ENCODE data around the gene IGSF10.
"Not testable (repeated sequence)": the region's sequence is repeated elsewhere in the genome, so short reads cannot be mapped to it uniquely, and the experiment has no call there.

The IGSF10 gene, protein sequence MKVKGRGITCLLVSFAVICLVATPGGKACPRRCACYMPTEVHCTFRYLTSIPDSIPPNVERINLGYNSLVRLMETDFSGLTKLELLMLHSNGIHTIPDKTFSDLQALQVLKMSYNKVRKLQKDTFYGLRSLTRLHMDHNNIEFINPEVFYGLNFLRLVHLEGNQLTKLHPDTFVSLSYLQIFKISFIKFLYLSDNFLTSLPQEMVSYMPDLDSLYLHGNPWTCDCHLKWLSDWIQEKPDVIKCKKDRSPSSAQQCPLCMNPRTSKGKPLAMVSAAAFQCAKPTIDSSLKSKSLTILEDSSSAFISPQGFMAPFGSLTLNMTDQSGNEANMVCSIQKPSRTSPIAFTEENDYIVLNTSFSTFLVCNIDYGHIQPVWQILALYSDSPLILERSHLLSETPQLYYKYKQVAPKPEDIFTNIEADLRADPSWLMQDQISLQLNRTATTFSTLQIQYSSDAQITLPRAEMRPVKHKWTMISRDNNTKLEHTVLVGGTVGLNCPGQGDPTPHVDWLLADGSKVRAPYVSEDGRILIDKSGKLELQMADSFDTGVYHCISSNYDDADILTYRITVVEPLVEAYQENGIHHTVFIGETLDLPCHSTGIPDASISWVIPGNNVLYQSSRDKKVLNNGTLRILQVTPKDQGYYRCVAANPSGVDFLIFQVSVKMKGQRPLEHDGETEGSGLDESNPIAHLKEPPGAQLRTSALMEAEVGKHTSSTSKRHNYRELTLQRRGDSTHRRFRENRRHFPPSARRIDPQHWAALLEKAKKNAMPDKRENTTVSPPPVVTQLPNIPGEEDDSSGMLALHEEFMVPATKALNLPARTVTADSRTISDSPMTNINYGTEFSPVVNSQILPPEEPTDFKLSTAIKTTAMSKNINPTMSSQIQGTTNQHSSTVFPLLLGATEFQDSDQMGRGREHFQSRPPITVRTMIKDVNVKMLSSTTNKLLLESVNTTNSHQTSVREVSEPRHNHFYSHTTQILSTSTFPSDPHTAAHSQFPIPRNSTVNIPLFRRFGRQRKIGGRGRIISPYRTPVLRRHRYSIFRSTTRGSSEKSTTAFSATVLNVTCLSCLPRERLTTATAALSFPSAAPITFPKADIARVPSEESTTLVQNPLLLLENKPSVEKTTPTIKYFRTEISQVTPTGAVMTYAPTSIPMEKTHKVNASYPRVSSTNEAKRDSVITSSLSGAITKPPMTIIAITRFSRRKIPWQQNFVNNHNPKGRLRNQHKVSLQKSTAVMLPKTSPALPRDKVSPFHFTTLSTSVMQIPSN (N-terminal part only)

GRCh38 chr3:151460774-151461450 is at the start of gene IGSF10:
TSS of gene IGSF10 (minus strand) at chr3:151461061. CDS start at chr3:151458709, 2,352 bp downstream.
- DNase-seq = peak; percentile 48

DNA sequence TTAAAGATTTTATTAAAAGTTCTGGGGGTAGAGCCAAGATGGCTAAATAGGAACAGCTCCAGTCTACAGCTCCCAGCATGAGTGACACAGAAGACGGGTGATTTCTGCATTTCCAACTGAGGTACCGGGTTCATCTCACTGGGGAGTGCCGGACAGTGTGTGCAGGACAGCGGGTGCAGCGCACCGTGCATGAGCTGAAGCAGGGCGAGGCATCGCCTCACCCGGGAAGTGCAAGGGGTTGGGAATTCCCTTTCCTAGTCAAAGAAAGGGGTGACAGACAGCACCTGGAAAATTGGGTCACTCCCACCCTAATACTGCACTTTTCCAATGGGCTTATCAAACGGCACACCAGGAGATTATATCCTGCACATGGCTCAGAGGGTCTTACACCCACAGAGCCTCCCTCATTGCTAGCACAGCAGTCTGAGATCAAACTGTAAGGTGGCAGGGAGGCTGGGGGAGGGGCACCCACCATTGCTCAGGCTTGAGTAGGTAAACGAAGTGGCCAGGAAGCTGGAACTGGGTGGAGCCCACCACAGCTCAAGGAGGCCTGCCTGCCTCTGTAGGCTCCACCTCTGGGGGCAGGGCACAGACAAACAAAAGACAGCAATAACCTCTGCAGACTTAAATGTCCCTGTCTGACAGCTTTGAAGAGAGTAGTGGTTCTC is 48.7 kb upstream of the IGSF10 start:
- DNase-seq = not testable (repeated sequence)

DNA sequence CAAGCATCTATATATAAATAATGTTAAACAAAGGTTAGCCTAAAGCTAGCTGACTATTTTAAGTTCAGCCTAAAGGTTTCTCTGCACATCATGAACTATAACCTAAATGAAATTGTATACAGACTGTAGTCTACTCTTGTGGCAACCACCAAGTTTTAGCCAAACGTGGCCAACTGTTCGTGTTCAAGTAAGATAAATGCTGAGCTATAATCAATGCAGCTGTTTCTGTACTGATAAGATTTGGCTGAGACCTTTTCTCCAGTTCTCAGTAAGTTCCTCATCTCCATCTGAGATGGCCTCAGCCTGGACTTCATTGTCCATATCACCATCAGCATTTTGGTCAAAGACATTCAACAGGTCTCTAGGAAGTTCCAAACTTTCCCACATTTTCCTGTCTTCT is 43.7 kb upstream of the IGSF10 start:
- DNase-seq = no peak

- no peak for DNase-seq
Observed at GRCh38 chr3:151503074-151503473, 42.2 kb upstream of the IGSF10 start.

DNA sequence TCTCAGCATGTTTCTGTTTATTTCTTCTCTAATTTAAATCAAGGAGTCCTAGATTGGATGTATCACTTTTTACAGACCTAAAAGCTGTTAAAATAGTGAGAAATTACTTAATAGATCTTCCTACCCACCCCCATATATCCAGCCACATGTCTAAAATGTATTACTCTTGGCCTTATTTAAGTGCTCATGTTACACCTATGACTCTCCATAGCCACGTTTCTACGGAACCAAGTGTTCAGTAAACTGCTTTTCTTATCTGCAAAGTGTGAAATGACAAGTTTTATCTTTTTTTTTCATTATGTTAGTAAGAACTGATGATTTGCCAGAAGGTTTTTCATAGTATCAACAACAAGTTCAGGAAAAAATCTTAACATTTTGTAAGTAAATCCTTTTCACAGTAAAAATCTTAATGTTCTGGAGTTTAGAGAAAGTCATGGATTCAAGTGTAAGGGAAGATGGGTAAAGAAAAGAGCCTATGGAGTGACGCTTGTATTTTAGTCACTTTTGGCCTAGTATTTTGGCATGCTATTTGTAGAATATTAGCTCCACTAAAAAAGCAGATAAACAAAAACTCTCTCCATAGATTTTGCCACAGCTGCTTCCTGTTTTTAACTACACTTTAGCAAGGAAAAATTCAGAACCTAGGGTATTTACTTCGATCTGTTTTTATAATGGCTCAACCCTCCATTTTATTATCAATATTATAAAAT is 41.2 kb upstream of the IGSF10 start:
- DNase-seq = no peak

DNA sequence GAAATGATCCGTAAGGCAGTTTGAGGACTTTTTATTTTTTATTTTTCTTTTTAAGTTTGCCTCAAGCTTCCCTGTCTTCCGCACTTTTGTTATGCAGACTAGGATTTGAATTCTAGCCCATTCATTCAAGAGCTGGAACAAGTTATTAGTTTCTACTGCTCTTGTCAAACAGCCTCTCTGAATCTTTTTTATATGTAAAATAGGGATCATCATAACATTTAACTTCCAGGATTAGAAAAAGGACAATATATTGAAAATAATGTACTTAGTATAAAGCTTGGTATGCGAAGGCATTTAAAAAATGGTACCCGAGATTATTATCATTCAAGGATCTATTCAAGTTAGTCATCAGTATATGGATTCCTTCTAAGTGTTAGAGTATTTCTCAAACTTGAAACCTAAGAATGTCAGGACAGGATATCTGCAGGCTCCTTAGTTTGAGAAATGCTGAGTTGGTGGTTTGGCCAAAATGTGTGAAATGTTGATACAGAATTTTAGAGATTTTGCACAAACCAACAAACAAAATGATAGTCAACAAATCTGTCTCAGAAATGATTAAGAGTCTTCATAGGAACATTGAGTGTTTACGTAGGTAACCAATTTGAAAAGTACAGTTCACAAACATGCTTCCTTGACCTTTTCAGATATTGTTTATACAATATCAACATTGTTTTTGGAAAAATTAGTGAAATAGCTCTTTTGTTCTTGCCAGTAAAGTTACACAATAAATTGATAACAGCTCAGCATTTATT is 40.5 kb upstream of the IGSF10 start:
- no peak for DNase-seq

DNA sequence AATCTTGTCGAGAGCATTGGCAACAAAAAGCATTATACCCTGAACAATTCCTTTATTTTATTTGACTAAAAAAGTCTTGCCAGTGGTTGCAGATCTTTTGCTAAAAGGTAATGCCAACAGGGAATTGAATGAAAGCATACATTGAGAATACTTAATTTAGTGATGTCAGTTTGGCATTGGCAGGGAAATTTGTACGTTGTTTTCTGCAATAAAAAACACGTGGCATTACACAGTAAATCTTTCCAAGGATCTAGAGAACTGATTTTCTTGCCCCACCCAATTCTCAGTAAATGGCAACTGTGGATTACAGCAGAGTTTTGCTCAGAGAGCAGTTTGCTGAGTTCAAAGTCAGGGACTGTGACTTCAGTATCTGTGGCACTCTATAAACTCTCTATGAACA is 38.3 kb upstream of the IGSF10 start:
- no peak for DNase-seq

- DNase-seq = no peak
Observed at GRCh38 chr3:151491525-151491924, 30.7 kb upstream of the IGSF10 start.

- not testable (repeated sequence) for DNase-seq
Observed at GRCh38 chr3:151487833-151488232, 27.0 kb upstream of the IGSF10 start.

GRCh38 chr3:151483961-151484520 is 23.2 kb upstream of the IGSF10 start:
- DNase-seq = no peak

DNA sequence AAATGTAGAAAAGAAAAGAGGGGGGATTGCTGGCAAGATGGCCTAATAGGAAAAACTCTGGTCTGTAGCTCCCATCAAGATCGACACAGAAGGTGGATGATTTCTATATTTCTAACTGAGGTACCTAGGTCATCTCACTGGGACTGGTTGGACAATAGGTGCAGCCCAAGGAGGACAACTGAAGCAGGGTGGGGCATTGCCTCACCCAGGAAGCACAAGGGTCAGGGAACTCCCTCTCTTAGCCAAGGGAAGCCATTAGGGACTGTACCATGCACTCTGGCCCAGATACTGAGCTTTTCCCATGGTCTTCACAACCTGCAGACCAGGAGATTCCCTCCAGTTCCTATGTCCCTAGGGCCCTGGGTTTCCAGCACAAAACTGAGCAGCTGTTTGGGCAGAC is 22.6 kb upstream of the IGSF10 start:
- no peak for DNase-seq

DNA sequence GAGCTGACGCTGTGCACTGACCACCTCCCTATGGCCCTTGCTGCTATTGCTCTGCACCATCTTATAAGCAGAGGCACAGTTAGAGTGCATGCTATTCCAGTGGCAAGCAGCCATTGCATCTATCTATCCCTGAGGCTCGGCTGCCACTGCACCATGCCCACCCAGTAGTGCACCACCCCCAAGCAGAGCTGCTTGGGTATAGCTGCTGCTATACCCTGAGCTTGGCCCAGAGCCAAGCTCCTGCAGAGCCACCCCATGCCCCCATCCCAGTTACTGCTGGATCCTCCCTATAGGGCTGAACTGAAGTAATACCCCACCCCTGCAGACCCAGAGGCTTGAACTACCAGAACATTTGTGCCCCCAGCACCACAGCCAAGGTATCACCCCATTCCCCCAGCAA is 19.6 kb upstream of the IGSF10 start:
- DNase-seq = no peak

DNA sequence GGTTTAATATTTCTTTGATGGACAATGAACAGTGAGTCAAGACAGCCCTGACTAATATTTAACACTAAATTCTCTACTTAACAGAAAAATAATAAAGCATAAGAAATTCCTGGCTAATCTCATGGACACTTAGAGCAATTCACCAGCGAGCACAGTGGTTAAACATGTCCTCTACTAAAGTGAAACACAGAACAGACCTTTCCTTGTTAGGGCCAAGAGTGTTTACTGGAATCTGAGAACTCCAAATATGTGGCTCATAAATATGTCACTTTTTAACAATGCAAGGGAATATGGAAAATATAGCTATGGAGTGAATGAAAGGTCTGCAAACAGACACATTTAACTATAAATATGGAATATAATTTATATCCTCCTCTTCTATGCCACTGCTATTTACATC is 18.6 kb upstream of the IGSF10 start:
- no peak for DNase-seq

GRCh38 chr3:151478335-151478697 is 17.5 kb upstream of the IGSF10 start:
- no peak for DNase-seq

- no peak for DNase-seq
Observed at GRCh38 chr3:151477591-151478334, 16.9 kb upstream of the IGSF10 start.

DNA sequence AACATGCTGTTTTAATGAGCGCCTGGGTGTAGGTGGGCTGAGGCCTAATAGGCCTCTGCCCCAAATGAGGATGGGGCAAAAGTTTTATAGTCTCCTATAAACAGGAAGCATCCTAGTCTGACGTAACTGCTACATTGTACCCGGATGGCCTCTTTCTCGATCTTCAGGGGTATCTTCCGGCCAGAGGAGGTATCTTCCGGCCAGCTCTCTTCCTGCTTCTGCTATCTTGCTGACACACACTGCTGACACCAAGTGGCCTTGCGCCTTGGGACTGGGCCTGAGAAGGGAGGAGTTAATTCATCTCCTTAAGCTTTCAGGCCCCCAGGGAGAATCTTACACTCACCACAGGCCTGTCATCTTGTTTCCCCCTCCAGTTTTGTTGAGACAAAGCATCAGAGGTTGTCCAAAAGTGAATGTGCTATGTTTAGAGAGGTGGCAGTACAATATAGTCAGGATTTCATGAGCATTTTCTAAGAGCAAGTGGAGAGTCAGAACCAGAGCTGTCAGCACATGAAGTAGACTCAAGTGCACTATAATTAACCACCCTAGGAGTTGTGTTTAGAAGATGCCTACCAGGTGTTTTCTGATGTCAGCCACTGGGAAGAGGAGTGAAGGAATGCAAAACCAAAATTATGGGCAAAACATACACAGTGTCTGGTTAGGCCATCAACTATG is 15.6 kb upstream of the IGSF10 start:
- no peak for DNase-seq

DNA sequence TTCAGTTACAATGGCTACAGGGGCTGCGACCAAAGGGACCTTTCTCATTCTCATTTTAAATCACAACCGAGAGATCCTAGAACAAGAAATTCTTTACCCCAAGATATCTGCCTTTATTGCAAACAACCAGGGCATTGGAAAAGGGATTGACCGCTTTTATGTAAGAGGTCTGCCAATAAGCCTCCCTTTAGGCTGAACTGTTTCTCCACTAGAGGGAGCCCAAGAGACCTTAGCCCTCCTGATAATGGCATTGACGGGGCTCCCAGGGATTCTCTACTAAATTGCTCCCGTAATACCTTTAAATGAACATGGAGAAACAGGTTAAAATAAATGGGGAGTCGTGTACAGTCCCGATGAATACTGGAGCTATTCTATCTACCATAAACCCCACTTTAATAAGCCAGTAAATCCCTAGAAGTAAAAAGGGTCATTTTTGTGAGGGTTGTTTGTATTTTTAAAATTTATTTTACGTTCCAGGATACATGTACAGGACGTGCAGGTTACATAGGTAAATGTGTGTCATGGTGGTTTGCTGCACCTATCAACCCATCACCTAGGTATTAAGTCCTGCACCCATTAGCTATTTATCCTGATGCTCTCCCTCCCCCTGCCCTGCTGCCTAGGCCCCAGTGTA is 7.5 kb upstream of the IGSF10 start:
- DNase-seq = peak; percentile 78

DNA sequence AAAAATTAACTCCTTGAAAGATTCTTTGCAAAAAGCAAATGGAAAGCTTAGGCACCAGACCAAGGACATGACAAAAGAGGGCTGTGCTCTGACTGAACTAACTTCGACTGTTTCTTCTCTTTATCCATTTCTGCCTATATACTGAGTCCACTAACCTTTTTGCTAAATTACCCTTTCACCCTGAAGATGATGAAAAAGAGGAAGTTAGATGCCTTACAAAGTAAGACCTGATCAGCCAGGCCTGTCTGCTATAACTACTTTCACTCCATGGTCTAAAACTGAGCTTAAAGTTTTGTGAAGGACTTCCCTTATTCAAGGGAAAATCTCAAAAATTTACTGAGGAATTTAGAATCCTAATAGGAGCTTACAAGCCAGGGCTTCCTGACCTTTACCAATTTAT is 6.2 kb upstream of the IGSF10 start:
- DNase-seq = no peak
